IMR-90 (cell line): ENCODE results near the gene AKAP7.

Source experiments
- CTCF ChIP-seq: conservative IDR thresholded peaks from 2 replicates; pipeline ENCODE4 v1.5.1; 2012; ENCODE audit warnings: mild to moderate bottlenecking, low read depth, low read length, improper control_type of control experiment
- FOS ChIP-seq: fragments of 150-350 bp; IDR thresholded peaks from 2 replicates; pipeline ENCODE4 v1.6.1; 2016; ENCODE audit warnings: low read depth, low read length
- POLR2A ChIP-seq: IDR thresholded peaks from 2 replicates; pipeline ENCODE4 v1.6.1; 2012; ENCODE audit warnings: mild to moderate bottlenecking, low read depth, low read length

GRCh38 chr6:131268303-131268702, 133.0 kb downstream of the AKAP7 start:
- no peak for TF ChIP-seq CTCF
- no peak for TF ChIP-seq POLR2A
- TF ChIP-seq FOS, result no peak
